ENCODE measurements around the gene AKAP6. TPM values are rescaled to one million over a fixed set of nuclear protein-coding genes. Genes with fewer than 3 reads are reported as not detected.

Gene AKAP6
- total RNA-seq, 1 experiment from 2014 or later, result 2.3 TPM

DNA sequence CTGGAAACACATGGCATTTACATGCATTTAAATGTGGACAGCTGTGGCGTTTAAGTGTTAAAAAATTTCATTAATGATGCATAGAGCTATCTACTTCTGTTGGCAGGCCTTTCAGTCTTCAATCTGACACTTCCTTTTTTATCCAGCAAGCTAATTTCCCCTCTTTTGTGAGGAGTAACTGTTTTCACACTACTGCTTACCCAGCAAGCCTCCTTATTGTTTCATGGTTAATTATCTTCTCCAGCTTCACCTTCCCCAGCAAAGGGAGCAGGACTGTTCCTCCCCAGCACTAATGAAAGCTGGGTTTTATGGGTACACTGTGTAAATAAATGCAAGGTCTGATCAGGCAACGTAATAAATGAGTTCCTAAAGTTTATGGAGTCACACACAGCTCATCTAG is 480.2 kb downstream of the AKAP6 start:
- Histone ChIP-seq H3K9ac (ENCODE audit: low read length) (no peak overlapping the region), H3K9me2 (replicated peaks; ENCODE audit: insufficient read depth, low read length) (no peaks in the 10 kb centered on the region), H3K27ac (ENCODE audit: low read length) (no peak overlapping the region), H2AFZ (ENCODE audit: low read length) (no peak overlapping the region), H4K20me1 (ENCODE audit: insufficient read depth, low read depth, low read length) (no peaks in the 10 kb centered on the region), H3K27me3 (ENCODE audit: low read length) (no peaks in the 10 kb centered on the region), H3K9me3 (ENCODE audit: low read length) (peaks cover 3% of the 10 kb centered on the region; the same call in 1 of the 2 replicates), H3K4me2 (ENCODE audit: low read depth, low read length, poor library complexity, severe bottlenecking) (no peak overlapping the region), H3K79me2 (ENCODE audit: low read length) (no peaks in the 10 kb centered on the region), H3K4me1 (ENCODE audit: low read length) (no peaks in the 10 kb centered on the region), H3K36me3 (ENCODE audit: insufficient read depth, low read length) (no peaks in the 10 kb centered on the region), H3K4me3 (ENCODE audit: low read length) (no peak overlapping the region)
- no peak for DNase-seq

DNA sequence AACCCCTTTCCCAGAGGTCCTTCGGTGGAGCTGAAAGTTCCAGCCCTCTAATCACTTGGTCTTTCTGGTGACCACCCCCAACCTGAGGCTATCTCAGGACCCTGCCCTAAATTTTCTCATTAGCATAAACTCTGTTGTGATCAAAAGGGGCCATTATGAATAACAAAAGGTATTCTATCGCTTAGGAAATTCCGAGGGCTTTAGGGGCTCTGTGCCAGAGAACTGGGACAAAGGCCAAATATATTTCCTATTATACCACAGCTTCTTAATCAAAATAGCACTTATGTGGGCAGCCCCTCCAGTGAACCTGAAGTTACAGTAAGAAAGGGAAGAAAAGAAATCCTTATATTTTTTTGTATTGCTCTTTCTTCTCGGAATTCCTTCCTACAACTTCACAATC is 484.3 kb downstream of the AKAP6 start:
- no peaks in the 10 kb centered on the region for H3K4me1 ChIP-seq (ENCODE audit: low read length)
- no peaks in the 10 kb centered on the region for H4K20me1 ChIP-seq (ENCODE audit: insufficient read depth, low read depth, low read length)
- H3K4me3 ChIP-seq (ENCODE audit: low read length), result no peak overlapping the region
- H2AFZ ChIP-seq (ENCODE audit: low read length), result no peak overlapping the region
- H3K9me2 ChIP-seq (replicated peaks; ENCODE audit: insufficient read depth, low read length), result no peaks in the 10 kb centered on the region
- H3K27me3 ChIP-seq (ENCODE audit: low read length), result no peaks in the 10 kb centered on the region
- no peaks in the 10 kb centered on the region for H3K79me2 ChIP-seq (ENCODE audit: low read length)
- no peaks in the 10 kb centered on the region for H3K36me3 ChIP-seq (ENCODE audit: insufficient read depth, low read length)
- H3K4me2 ChIP-seq (ENCODE audit: low read depth, low read length, poor library complexity, severe bottlenecking), result no peak overlapping the region
- H3K9ac ChIP-seq (ENCODE audit: low read length), result no peak overlapping the region
- H3K27ac ChIP-seq (ENCODE audit: low read length), result no peak overlapping the region
- no peak for DNase-seq
- no peaks in the 10 kb centered on the region for H3K9me3 ChIP-seq (ENCODE audit: low read length)

DNA sequence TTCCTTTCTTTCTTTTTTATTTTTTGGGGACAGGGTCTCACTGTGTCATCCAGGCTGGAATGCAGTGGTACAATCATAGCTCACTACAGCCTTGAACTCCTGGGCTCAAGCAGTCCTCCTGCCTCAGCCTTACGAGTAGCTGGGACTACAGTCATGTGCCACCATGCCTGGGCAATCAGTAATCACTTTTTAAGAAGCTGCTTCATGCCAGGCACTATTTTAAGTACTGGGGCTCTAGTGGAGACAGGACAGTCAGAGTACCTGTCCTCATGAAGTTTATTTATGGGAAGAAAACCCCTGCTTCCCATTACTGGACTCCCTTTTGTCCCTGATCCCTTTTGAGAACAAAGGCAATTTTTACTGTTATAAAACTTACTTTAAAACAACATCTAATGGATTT is 485.6 kb downstream of the AKAP6 start:
- Histone ChIP-seq H4K20me1 (ENCODE audit: insufficient read depth, low read depth, low read length) (no peaks in the 10 kb centered on the region), H3K4me1 (ENCODE audit: low read length) (no peaks in the 10 kb centered on the region), H3K9me2 (replicated peaks; ENCODE audit: insufficient read depth, low read length) (no peaks in the 10 kb centered on the region), H3K9ac (ENCODE audit: low read length) (no peak overlapping the region), H3K4me2 (ENCODE audit: low read depth, low read length, poor library complexity, severe bottlenecking) (no peak overlapping the region), H3K36me3 (ENCODE audit: insufficient read depth, low read length) (no peaks in the 10 kb centered on the region), H3K79me2 (ENCODE audit: low read length) (no peaks in the 10 kb centered on the region), H3K9me3 (ENCODE audit: low read length) (no peaks in the 10 kb centered on the region), H2AFZ (ENCODE audit: low read length) (no peak overlapping the region), H3K4me3 (ENCODE audit: low read length) (no peak overlapping the region), H3K27me3 (ENCODE audit: low read length) (no peaks in the 10 kb centered on the region), H3K27ac (ENCODE audit: low read length) (no peak overlapping the region)
- no peak for DNase-seq

DNA sequence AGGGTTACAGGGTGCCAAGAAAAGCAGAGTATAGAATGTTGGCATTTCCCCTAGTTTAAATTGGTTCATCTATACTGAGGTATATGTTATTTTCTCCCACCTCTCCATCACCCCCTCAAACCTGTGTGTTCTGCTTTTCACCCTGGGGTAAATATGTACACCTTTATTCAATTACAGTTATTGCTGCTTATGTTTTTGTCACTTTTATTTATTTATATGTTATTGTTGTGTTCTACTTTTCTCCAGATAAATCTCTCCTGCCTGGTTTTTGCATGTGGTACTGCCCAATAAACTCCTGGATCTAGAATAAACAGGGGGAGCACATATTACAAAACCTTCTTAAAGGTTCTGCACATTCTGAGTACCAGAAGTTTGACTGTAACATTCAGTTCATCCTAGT is 487.5 kb downstream of the AKAP6 start:
- no peak for DNase-seq
- no peaks in the 10 kb centered on the region for H4K20me1 ChIP-seq (ENCODE audit: insufficient read depth, low read depth, low read length)
- no peak overlapping the region for H3K4me2 ChIP-seq (ENCODE audit: low read depth, low read length, poor library complexity, severe bottlenecking)
- no peaks in the 10 kb centered on the region for H3K9me3 ChIP-seq (ENCODE audit: low read length)
- H3K4me3 ChIP-seq (ENCODE audit: low read length), result no peak overlapping the region
- H3K79me2 ChIP-seq (ENCODE audit: low read length), result no peaks in the 10 kb centered on the region
- H3K27me3 ChIP-seq (ENCODE audit: low read length), result no peaks in the 10 kb centered on the region
- no peak overlapping the region for H3K27ac ChIP-seq (ENCODE audit: low read length)
- H3K9me2 ChIP-seq (replicated peaks; ENCODE audit: insufficient read depth, low read length), result no peaks in the 10 kb centered on the region
- no peak overlapping the region for H3K9ac ChIP-seq (ENCODE audit: low read length)
- H2AFZ ChIP-seq (ENCODE audit: low read length), result no peak overlapping the region
- no peaks in the 10 kb centered on the region for H3K4me1 ChIP-seq (ENCODE audit: low read length)
- no peaks in the 10 kb centered on the region for H3K36me3 ChIP-seq (ENCODE audit: insufficient read depth, low read length)

DNA sequence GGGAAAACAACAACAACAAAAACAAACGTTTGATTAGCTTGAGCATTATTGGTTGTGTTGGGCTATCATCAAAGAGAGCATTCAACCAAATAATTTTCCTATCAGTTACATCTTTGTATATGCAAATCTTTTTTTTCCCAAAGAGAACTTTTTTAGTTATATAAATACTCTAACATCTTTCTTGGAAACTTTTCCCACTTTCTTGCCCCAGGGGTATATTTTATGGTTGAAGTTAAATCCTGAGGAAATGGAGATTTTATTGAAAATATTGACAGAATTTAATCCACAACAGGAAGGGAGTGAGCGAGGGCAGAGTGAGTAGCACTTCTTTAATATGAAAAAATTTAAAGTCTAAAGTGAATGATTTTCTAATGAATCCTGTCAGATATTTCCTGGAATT is 488.7 kb downstream of the AKAP6 start:
- H3K9me3 ChIP-seq (ENCODE audit: low read length), result no peaks in the 10 kb centered on the region
- no peaks in the 10 kb centered on the region for H3K4me1 ChIP-seq (ENCODE audit: low read length)
- H3K9me2 ChIP-seq (replicated peaks; ENCODE audit: insufficient read depth, low read length), result no peaks in the 10 kb centered on the region
- H4K20me1 ChIP-seq (ENCODE audit: insufficient read depth, low read depth, low read length), result no peaks in the 10 kb centered on the region
- H2AFZ ChIP-seq (ENCODE audit: low read length), result no peak overlapping the region
- H3K27me3 ChIP-seq (ENCODE audit: low read length), result no peaks in the 10 kb centered on the region
- DNase-seq, result no peak
- no peaks in the 10 kb centered on the region for H3K79me2 ChIP-seq (ENCODE audit: low read length)
- H3K27ac ChIP-seq (ENCODE audit: low read length), result no peak overlapping the region
- H3K9ac ChIP-seq (ENCODE audit: low read length), result no peak overlapping the region
- no peak overlapping the region for H3K4me3 ChIP-seq (ENCODE audit: low read length)
- no peaks in the 10 kb centered on the region for H3K36me3 ChIP-seq (ENCODE audit: insufficient read depth, low read length)
- no peak overlapping the region for H3K4me2 ChIP-seq (ENCODE audit: low read depth, low read length, poor library complexity, severe bottlenecking)

DNA sequence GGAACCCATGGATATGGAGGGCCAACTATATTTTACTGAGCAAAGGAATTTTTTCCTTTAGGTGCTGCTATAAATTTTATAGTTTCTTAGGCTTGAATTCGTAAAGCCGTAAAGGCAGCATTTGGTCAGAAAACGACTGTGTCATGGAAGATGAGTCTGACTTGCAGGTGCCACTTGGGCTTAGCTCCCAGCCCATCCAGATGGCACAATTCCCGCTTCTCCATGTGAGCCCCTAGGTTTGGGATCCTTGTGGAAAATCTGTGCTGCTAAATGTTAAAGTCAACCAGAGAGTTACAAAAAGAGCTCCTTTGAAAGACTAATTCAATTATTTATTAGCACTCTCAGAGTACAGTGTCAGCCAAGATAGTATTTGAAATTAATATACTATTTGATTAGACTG is 489.5 kb downstream of the AKAP6 start:
- Histone ChIP-seq H3K4me2 (ENCODE audit: low read depth, low read length, poor library complexity, severe bottlenecking) (no peak overlapping the region), H3K4me3 (ENCODE audit: low read length) (no peak overlapping the region), H3K27me3 (ENCODE audit: low read length) (no peaks in the 10 kb centered on the region), H2AFZ (ENCODE audit: low read length) (no peak overlapping the region), H3K9me3 (ENCODE audit: low read length) (no peaks in the 10 kb centered on the region), H3K9me2 (replicated peaks; ENCODE audit: insufficient read depth, low read length) (no peaks in the 10 kb centered on the region), H4K20me1 (ENCODE audit: insufficient read depth, low read depth, low read length) (no peaks in the 10 kb centered on the region), H3K27ac (ENCODE audit: low read length) (no peak overlapping the region), H3K4me1 (ENCODE audit: low read length) (no peaks in the 10 kb centered on the region), H3K36me3 (ENCODE audit: insufficient read depth, low read length) (no peaks in the 10 kb centered on the region), H3K79me2 (ENCODE audit: low read length) (no peaks in the 10 kb centered on the region), H3K9ac (ENCODE audit: low read length) (no peak overlapping the region)
- DNase-seq, result no peak

DNA sequence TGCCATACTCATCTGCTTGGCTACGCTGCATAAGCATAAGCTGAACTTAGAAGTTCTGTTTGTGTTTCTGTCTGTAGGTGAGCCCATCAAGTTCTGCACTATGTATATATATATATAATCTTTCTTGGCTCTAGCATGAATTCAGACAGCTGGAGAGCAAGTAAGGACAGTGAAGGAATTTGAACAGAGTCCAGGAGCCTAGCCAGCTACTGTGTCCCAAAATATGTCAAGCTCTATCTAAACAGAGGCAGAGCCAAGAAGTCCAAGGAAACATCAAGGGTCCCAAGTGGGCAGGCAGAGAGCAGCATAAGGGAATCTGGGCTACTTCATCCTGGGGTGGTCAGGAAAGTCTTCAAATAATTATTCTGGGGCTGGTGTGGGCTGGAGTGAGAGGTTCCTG is 491.1 kb downstream of the AKAP6 start:
- no peaks in the 10 kb centered on the region for H3K4me1 ChIP-seq (ENCODE audit: low read length)
- H4K20me1 ChIP-seq (ENCODE audit: insufficient read depth, low read depth, low read length), result no peaks in the 10 kb centered on the region
- no peak overlapping the region for H3K4me3 ChIP-seq (ENCODE audit: low read length)
- DNase-seq, result no peak
- no peak overlapping the region for H3K9ac ChIP-seq (ENCODE audit: low read length)
- no peaks in the 10 kb centered on the region for H3K79me2 ChIP-seq (ENCODE audit: low read length)
- H2AFZ ChIP-seq (ENCODE audit: low read length), result no peak overlapping the region
- no peak overlapping the region for H3K4me2 ChIP-seq (ENCODE audit: low read depth, low read length, poor library complexity, severe bottlenecking)
- no peaks in the 10 kb centered on the region for H3K27me3 ChIP-seq (ENCODE audit: low read length)
- H3K27ac ChIP-seq (ENCODE audit: low read length), result no peak overlapping the region
- no peaks in the 10 kb centered on the region for H3K36me3 ChIP-seq (ENCODE audit: insufficient read depth, low read length)
- no peaks in the 10 kb centered on the region for H3K9me2 ChIP-seq (replicated peaks; ENCODE audit: insufficient read depth, low read length)
- no peaks in the 10 kb centered on the region for H3K9me3 ChIP-seq (ENCODE audit: low read length)

DNA sequence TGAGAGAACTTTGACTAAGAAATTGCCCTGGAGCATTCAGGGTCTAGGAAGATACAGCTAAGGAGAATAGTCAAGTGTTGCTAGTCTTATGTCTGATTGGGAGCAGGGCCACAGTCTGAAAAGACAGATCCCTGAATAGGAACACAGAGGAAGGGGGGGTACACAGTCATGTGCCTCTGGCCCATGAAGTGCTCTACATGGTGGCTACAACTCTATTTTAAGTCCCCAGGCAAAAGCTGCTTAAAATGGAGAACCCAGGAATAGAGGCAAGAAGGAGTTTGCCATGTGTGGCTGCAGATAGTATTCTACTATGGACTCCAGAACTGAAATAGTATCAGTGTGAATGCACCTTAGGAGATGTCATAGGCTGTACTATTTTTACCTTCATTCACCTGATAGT is 491.6 kb downstream of the AKAP6 start:
- Histone ChIP-seq H3K9me2 (replicated peaks; ENCODE audit: insufficient read depth, low read length) (no peaks in the 10 kb centered on the region), H2AFZ (ENCODE audit: low read length) (no peak overlapping the region), H3K4me2 (ENCODE audit: low read depth, low read length, poor library complexity, severe bottlenecking) (no peak overlapping the region), H3K27me3 (ENCODE audit: low read length) (no peaks in the 10 kb centered on the region), H4K20me1 (ENCODE audit: insufficient read depth, low read depth, low read length) (no peaks in the 10 kb centered on the region), H3K9me3 (ENCODE audit: low read length) (no peaks in the 10 kb centered on the region), H3K9ac (ENCODE audit: low read length) (no peak overlapping the region), H3K4me3 (ENCODE audit: low read length) (no peak overlapping the region), H3K27ac (ENCODE audit: low read length) (no peak overlapping the region), H3K4me1 (ENCODE audit: low read length) (no peaks in the 10 kb centered on the region), H3K36me3 (ENCODE audit: insufficient read depth, low read length) (no peaks in the 10 kb centered on the region), H3K79me2 (ENCODE audit: low read length) (no peaks in the 10 kb centered on the region)
- DNase-seq, result no peak

All from Karpas-422 (cell line).